ENCODE measurements around the gene FEZF1.
A peak's percentile ranks its signal among the peaks of the same experiment; 100 is the strongest.

FEZF1 gene

GRCh38 chr7:122314284-122314683 is 9.7 kb upstream of the FEZF1 start:
- TF ChIP-seq, protein P1, sequence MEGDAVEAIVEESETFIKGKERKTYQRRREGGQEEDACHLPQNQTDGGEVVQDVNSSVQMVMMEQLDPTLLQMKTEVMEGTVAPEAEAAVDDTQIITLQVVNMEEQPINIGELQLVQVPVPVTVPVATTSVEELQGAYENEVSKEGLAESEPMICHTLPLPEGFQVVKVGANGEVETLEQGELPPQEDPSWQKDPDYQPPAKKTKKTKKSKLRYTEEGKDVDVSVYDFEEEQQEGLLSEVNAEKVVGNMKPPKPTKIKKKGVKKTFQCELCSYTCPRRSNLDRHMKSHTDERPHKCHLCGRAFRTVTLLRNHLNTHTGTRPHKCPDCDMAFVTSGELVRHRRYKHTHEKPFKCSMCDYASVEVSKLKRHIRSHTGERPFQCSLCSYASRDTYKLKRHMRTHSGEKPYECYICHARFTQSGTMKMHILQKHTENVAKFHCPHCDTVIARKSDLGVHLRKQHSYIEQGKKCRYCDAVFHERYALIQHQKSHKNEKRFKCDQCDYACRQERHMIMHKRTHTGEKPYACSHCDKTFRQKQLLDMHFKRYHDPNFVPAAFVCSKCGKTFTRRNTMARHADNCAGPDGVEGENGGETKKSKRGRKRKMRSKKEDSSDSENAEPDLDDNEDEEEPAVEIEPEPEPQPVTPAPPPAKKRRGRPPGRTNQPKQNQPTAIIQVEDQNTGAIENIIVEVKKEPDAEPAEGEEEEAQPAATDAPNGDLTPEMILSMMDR (IDR thresholded peaks at IDR 0.05; ENCODE audit: low read depth, low read length): no peak
- H3K4me3 ChIP-seq (replicated peaks in 1 of 2; ENCODE audit: low read depth in 2 of 2, low read length in 2 of 2): no peak overlapping the region
- no peak for DNase-seq (ENCODE audit: low read depth in 2 of 2)

DNA sequence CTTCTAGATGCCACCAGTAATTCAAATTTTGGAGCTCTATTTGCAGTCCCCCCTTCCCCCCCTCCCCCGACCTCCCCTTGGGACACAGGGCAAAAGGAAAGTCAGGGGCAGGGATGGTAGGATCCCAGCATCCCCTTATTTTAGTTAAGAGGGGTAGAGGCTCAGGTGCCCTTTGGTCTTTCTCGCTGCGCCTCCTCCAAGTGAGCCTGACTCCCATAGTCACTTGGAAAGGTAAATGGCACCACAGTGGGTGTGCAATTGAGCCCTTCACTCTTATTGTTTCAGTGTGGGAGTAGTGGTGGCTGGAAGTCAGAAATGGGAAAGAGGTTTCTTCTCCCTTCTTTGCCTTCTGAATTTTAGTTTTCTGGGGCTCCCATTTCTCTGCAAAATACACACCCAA is 8.2 kb upstream of the FEZF1 start:
- TF ChIP-seq, protein P1 (IDR thresholded peaks at IDR 0.05; ENCODE audit: low read depth, low read length): no peak
- DNase-seq (ENCODE audit: low read depth in 2 of 2): no peak

GRCh38 chr7:122311734-122312450 is 7.3 kb upstream of the FEZF1 start:
- no peak overlapping the region for H3K4me3 ChIP-seq (replicated peaks in 1 of 2; ENCODE audit: low read depth in 2 of 2, low read length in 2 of 2)
- no peak for DNase-seq (ENCODE audit: low read depth in 2 of 2)
- TF ChIP-seq, protein P1 (IDR thresholded peaks at IDR 0.05; ENCODE audit: low read depth, low read length): no peak

More for the DNA sequence above, 8.2 kb upstream of the FEZF1 start:
- H3K4me3 ChIP-seq (replicated peaks in 1 of 2; ENCODE audit: low read depth in 2 of 2, low read length in 2 of 2): no peak overlapping the region

DNA sequence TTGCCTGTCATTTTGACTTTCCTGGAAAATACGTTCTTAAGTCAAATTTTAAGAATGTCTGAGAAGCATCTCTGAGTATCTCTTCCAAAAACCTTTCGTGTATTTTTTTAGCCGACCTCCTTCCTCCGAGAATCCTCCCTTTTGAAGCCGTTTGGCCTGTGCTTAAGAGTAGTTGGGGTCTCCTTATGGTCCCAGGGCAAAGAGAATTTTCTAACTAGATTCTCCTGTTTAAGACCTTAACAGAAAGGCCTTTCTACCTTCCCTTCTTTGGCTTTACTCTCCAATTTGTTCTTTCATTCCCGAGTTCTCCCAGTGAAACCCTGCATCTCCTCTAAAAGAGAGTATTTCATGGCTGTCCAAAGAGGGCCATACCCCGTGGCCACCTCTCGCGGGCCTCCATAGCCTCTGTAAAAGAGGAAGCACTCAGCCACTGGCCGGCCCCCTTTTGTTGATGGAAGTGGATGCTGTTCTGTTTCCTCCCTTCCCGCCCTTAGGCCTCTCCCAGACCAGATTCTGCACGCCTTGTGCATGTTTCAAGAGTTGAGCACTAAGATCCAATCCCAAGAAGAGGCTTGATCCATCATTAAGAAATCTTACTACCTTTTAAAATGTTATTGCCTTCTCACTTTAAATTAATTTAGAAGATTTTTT is 6.6 kb upstream of the FEZF1 start:
- no peak overlapping the region for H3K4me3 ChIP-seq (replicated peaks in 1 of 2; ENCODE audit: low read depth in 2 of 2, low read length in 2 of 2)
- TF ChIP-seq, protein P1 (IDR thresholded peaks at IDR 0.05; ENCODE audit: low read depth, low read length): no peak
- no peak for DNase-seq (ENCODE audit: low read depth in 2 of 2)

DNA sequence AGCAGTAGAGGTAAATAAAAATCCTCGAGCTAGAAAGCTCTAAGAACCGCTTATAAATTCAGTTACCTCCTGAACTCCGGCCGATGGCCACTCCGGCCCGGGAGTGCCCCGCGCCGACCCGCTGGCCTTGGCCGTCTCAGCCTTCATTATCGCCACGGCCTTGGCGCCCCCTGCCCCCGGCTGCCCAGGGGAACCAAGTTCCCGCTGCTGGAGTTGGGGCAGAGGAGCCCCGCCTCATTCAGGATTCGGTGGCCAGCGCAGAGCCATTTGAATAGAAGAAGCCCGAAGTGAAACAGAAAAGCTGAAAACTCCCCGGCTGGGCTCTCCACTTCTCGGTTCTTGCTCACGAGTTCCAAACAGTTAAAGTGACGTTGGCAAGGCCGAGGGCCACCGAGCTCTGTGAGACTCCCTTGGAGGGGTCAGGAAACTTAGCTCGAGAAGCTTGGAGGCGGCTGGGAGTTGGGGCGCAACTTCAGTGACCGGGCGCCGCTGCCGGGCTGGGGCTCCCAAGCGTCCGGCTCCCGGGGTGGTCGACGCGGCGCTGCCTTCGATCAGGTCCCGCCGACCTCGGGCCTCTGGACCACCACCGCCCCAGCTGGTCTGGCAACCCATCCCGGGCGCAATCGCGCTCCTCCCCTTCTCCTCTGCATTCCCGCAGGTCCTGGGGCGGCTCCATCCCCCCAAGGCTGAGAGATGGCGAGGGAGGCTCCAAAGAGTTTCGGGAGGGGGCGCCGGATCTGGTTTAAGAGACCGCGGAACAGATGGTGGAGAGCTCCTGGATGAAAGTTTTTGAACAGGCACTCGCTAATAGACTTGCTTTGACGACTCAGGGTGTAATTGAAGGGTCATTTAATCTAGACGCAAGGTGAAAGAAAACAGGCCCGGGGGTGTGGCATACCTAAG is 5.8 kb upstream of the FEZF1 start:
- peak in 1 of 2 donors; percentile 29 for DNase-seq (ENCODE audit: low read depth in 2 of 2)
- H3K4me3 ChIP-seq (replicated peaks in 1 of 2; ENCODE audit: low read depth in 2 of 2, low read length in 2 of 2): peak overlapping the region; percentile 18 to 37
- TF ChIP-seq, protein P1 (IDR thresholded peaks at IDR 0.05; ENCODE audit: low read depth, low read length): no peak

DNA sequence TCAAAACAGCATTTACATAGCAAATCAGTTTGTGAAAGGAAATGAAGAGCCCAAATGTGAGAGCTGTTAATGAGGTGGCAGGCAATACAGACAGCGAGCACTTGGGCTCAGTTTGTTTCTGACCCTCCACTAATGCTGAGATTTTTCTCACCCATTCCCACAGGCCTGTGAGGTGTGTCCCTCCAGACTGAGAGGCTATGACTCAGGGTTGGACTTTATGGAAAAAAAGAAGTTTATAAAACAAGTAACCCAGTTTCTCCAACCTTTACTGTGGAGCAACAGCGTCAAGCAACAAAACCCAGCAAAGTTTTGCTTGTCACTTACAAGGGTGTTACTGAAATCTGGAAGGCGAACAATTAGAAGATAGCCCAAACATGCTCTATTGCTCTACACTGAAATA is 4.9 kb upstream of the FEZF1 start:
- TF ChIP-seq, protein P1 (IDR thresholded peaks at IDR 0.05; ENCODE audit: low read depth, low read length): no peak
- H3K4me3 ChIP-seq (replicated peaks in 1 of 2; ENCODE audit: low read depth in 2 of 2, low read length in 2 of 2): no peak overlapping the region
- no peak for DNase-seq (ENCODE audit: low read depth in 2 of 2)

Data from cardiac fibroblast (primary cell).